GM21529 (cell line): ENCODE data around the gene UTP15.

Source experiments
- ATAC-seq: cut with Tn5 transposase; IDR thresholded peaks from one replicate; pipeline ENCODE4 v1.9.1; 2021; ENCODE audit not compliant: unreplicated experiment

UTP15 gene, protein sequence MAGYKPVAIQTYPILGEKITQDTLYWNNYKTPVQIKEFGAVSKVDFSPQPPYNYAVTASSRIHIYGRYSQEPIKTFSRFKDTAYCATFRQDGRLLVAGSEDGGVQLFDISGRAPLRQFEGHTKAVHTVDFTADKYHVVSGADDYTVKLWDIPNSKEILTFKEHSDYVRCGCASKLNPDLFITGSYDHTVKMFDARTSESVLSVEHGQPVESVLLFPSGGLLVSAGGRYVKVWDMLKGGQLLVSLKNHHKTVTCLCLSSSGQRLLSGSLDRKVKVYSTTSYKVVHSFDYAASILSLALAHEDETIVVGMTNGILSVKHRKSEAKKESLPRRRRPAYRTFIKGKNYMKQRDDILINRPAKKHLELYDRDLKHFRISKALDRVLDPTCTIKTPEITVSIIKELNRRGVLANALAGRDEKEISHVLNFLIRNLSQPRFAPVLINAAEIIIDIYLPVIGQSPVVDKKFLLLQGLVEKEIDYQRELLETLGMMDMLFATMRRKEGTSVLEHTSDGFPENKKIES

DNA sequence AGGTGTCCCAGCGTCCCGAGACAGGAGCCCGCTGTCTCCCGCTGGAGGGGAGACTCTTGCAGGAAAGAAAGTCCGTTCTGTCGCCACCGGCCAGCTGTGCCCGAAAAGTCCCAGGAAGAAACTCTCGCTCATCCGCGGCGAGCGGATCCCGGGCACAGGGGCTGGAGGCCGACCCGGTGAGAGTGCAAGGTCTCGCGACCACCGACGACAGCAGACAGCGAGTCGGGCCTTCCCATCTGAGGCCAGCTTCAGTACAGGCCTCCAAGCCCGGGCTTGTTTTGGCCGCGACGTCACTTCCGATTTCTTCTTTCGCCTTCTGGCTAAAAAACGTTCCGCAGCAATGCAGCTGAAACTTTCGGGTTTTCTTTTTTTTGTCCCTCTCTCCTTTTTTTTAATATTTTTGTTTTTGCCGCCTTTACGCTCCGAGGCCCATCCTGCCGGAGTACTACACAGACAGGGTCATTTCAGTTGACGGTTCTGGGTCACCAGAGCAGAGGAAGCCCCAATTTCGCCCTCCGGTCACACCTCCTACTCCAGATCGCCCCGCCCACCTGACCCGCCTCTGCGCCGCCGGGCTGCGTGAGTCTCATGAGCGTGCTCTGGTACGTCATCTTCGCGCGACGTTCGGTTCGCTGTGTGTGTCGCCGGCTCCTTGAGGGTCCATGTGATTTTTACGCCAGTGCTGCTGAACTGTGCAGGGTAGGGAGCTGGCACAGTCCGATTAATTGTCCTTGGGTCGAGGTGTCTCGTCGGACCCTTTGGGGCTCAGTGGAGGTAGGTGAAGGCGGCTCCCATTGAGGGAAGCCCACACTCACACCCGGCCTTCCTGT lies at the start of gene UTP15, which contains the start of gene ANKRA2:
Gene UTP15 (plus strand): TSS at position 605 of the 830 bp plus-strand sequence. CDS start 1,602 bp downstream, outside the sequence.
Gene ANKRA2 (minus strand): TSS at position 501 of the 830 bp plus-strand sequence. CDS start 2,758 bp downstream, outside the sequence.
- ATAC-seq = peak; percentile 91

DNA sequence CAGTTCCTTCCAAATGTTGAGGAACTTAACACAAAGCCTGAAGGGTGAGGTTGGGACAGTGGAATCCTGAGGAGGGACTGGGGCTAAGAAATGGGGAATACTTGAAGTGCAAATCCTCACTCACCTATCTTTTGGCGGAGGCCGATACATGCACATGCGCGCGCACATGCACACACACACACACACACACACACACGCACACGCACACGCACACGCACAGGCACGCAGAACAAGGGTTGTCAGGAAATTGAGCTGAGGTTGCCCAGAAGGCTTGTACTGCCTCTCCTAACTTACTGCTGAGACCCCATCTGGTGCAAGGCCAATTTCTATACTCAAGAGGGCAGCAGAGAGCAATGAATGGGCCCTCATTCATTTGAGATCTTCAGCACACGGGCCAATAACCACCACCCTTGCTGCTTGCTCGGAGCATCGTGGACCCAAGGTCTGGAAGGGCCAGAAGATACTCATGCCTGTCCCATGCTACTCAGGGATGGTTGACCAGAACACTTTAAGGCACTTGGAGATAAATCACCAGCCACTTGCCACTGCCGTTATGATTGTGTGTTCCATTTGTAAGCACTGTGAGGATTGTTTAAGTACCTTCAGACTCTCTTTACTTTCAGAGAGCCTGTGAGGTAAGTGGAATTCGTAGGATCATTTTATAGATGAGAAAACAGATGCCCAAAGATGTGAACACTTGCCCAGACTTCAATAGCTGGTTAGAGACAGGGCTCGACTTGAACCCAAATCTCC lies 45.8 kb upstream of the UTP15 start:
- peak; percentile 99 for ATAC-seq

- ATAC-seq = no peak
These were observed 42.6 kb upstream of the UTP15 start for GRCh38 chr5:73522989-73523388.

DNA sequence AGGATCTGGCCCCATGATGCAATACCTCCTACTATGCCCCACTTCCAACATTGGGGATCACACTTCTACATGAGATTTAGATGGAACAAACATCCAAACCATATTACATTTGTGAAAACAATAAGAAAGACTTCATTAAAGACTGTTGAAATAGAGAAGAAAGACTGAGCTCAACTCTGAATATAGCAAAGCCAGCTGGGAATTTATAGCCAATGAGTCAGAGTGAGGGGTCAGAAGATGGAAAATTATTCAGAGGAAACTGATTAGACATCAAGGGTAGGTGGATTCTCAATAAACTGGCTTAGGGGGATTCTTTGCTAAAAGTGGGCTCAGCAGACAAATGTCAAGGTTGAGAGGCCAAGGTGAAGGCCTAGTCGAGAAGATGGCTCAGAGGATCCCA lies 41.7 kb upstream of the UTP15 start:
- ATAC-seq = no peak

DNA sequence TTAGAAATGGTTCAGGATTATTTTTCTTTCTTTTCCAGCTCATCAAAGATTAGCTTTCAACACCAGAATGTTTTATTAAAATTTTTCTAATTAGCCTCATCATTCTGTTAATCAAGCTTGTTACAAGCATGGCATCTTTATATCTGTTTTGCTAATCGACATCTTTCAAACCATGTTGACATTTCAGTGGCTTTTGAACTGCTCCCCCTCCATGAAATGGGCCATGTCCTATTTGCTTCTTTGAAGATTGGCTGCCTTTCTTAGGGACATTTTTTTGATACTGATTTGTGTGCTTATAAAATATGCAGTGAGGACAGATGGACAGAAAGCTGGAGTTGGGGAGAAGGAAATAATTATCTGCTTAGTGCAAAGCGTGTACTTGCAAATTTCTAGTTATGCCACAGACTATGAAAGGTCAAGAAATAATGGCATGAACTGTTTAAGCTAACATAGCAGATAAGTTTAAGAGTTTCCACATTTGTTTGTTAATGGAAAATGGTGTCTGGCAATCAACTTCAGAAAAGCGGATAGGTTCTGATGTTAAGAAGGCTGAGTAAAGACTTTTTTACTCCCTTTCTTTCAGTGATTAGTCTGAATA lies 39.8 kb upstream of the UTP15 start:
- no peak for ATAC-seq

- no peak for ATAC-seq
These were observed 37.3 kb upstream of the UTP15 start for GRCh38 chr5:73528248-73528647.

GRCh38 chr5:73529081-73529480 lies 36.5 kb upstream of the UTP15 start:
- ATAC-seq = no peak

GRCh38 chr5:73531356-73531755 lies 34.2 kb upstream of the UTP15 start:
- ATAC-seq = no peak

DNA sequence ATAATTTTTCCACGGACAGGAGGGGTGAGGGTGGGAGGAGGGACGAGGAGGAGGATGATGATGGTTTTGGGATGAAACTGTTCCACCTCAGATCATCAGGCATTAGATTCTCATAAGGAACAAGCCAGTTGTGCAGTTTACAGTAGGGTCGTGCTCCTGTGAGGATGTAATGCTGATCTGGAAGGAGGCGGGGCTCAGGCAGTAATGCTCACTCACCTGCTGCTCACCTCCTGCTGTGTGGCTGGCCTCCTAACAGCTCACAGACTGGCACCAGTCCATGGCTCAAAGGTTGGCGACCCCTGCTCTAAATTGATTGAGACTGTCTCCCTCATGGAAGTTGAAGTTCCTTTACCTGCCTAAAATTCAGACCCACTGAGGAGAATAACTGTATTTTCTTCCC lies 33.3 kb upstream of the UTP15 start:
- ATAC-seq = no peak

- no peak for ATAC-seq
These were observed 31.4 kb upstream of the UTP15 start for GRCh38 chr5:73534011-73534644.

GRCh38 chr5:73534971-73535370 lies 30.6 kb upstream of the UTP15 start:
- ATAC-seq = no peak

- ATAC-seq = no peak
These were observed 25.8 kb upstream of the UTP15 start for GRCh38 chr5:73539730-73540129.

DNA sequence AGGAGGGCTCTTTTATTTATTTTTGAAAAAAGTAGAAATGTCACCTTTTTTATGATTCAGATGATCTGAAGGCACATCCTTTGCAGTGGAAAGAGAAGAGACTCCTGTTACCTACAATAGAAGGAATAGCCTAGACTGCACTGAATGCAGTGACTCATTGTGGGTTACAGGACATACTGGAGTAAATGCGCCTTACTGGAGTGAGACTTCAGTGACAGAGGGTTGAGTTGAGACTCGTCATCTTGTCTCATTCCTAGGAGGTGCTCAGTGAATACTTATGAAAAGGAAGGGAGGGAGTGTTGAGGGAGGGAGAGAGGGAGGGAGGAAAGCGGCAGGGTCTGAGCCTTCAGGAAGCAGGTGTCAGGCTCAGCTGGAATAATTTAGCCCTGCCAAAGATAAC lies 25.4 kb upstream of the UTP15 start:
- no peak for ATAC-seq

- ATAC-seq = no peak
These were observed 23.5 kb upstream of the UTP15 start for GRCh38 chr5:73542020-73542419.

DNA sequence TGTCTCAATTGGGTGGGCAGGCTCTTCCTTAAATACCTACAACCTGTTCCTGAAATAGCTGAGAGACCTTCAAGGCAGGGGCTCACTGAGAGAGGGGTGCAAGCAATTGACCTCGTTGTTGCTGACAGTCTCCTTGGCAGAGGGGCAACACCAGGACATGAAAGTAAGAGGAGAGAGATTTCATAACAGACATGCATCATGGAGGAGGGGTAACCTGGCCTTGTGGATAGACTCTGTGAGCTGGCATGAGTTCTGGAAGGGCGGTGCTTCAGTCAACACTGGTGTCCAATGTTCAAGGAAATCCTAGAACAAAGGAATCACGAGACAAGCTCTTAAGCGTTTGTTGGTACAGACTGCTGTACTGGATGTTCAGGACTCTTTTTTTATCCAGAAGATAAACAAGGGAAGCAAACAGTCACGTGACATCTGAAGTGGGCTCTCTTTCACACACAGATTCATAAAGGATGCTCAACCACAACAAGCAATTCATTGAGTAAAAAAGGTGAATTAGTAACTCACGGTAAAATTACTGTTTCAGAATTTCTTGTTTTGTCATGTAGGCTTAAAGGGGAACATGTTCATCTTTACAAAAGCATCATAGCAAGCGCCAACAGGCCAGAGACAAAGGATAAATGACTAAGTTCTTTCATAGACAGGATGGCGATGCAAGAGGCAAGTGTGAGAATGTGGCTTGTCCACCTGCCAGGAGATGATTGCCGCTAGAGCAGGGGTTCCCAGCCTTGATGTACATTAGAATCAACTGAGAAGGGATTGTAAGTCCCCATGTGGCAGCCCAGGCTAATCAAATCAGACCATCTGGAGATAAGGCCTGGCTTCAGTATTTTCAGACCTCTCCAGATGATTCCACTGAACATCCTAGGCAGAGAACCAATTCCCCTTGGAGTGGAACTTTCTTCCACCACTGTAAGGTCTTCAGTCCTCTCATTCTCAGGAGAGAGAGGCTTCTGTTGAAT lies 20.8 kb upstream of the UTP15 start:
- no peak for ATAC-seq

GRCh38 chr5:73545403-73545779 lies 20.2 kb upstream of the UTP15 start:
- no peak for ATAC-seq

- no peak for ATAC-seq
These were observed 15.5 kb upstream of the UTP15 start for GRCh38 chr5:73550016-73550415.

DNA sequence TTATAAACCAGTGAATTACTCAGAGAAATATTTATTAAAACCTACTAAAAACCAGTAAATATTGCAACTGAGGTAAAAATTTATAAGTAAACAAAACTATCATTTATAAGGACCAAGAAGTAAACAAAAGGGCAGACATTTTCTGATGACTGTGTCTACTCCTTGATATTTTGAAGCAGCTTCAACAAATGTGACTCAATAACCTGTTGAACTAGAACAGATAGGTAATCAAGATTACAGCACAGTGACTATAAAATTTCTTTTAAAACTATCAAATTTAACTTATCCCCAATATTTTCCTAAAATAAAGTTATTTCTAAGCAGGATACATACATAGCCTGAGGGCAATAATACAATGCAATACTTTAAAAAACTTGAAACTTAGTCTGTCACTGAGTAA lies 12.9 kb upstream of the UTP15 start:
- ATAC-seq = no peak

GRCh38 chr5:73558950-73559349 lies 6.6 kb upstream of the UTP15 start:
- ATAC-seq = no peak
